Measurements from ENCODE around the gene FFAR1.

DNA sequence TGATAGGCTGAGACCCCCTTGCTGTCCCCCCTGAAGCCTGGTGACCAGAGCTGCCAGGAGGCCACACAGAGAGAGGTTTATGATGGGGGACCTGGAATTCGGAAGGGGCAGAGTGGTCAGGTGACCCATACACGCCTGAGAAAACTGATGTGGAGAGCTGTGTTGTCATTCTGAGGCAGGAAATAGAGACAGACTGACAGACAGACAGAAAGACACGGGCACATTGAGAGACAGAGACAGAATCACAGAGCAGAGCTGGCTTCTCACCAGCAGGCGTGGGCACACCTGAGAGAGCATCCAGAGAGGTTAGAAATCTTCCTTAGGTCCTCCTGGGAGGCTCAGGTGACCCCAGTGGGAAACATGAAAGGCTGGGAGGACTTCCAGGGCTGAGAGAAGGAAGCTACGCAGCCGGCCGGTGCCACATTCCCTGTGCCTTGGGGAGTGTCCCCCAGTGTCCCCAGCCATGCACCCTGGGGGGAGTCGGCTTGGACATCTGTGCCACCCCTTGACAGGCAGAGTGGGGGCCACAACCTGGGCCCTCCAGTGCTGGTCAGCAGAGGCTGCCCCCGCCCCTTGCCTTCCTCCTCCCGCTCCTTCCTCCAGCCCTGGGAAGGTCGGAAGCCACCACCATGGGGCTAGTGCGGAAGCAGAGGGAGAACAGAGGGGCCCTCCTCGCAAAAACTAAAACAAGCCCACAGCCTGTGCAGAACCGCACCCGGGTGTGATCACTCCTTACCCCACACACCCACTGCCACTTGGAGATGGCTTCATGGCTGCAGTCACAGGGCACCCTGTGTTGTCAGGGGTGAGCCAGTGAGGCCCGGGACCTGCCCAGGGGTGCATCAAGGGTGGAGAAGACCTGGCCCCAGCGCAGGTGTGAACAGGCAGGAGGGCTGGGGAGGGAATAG is 2.2 kb downstream of the FFAR1 start:
- no peak for TF ChIP-seq CTCF (IDR thresholded peaks at IDR 0.05)
- no peak for TF ChIP-seq EZH2 (IDR thresholded peaks at IDR 0.05; ENCODE audit: borderline replicate concordance, insufficient read depth, low read depth, low read length, poor library complexity, severe bottlenecking)
